ENCODE results near the gene CEP57.
"Not testable (repeated sequence)": the region's sequence is repeated elsewhere in the genome, so short reads cannot be mapped to it uniquely, and the experiment has no call there.

The CEP57 gene

GRCh38 chr11:95795627-95796295 is 5.5 kb downstream of the CEP57 start:
- TF ChIP-seq CTCF (conservative IDR thresholded peaks at IDR 0.05; ENCODE audit: low read depth, low read length) = no peak
- DNase-seq (ENCODE audit: low read depth) = no peak
- H3K4me3 ChIP-seq (ENCODE audit: low read depth, low read length) = no peak overlapping the region

- TF ChIP-seq CTCF (conservative IDR thresholded peaks at IDR 0.05; ENCODE audit: low read depth, low read length) = no peak
- H3K4me3 ChIP-seq (ENCODE audit: low read depth, low read length) = no peak overlapping the region
- no peak for DNase-seq (ENCODE audit: low read depth)
Measured at GRCh38 chr11:95796501-95796900, 6.2 kb downstream of the CEP57 start.

- H3K4me3 ChIP-seq (ENCODE audit: low read depth, low read length) = no peak overlapping the region
- no peak for TF ChIP-seq CTCF (conservative IDR thresholded peaks at IDR 0.05; ENCODE audit: low read depth, low read length)
- no peak for DNase-seq (ENCODE audit: low read depth)
Measured at GRCh38 chr11:95799546-95799945, 9.2 kb downstream of the CEP57 start.

- DNase-seq (ENCODE audit: low read depth) = no peak
- TF ChIP-seq CTCF (conservative IDR thresholded peaks at IDR 0.05; ENCODE audit: low read depth, low read length) = no peak
- H3K4me3 ChIP-seq (ENCODE audit: low read depth, low read length) = no peak overlapping the region
Measured at GRCh38 chr11:95800438-95800837, 10.1 kb downstream of the CEP57 start.

- H3K4me3 ChIP-seq (ENCODE audit: low read depth, low read length) = no peak overlapping the region
- TF ChIP-seq CTCF (conservative IDR thresholded peaks at IDR 0.05; ENCODE audit: low read depth, low read length) = no peak
- no peak for DNase-seq (ENCODE audit: low read depth)
Measured at GRCh38 chr11:95802806-95803205, 12.5 kb downstream of the CEP57 start.

GRCh38 chr11:95803973-95804372 is 13.7 kb downstream of the CEP57 start:
- no peak for TF ChIP-seq CTCF (conservative IDR thresholded peaks at IDR 0.05; ENCODE audit: low read depth, low read length)
- no peak for DNase-seq (ENCODE audit: low read depth)
- no peak overlapping the region for H3K4me3 ChIP-seq (ENCODE audit: low read depth, low read length)

- no peak overlapping the region for H3K4me3 ChIP-seq (ENCODE audit: low read depth, low read length)
- no peak for DNase-seq (ENCODE audit: low read depth)
- TF ChIP-seq CTCF (conservative IDR thresholded peaks at IDR 0.05; ENCODE audit: low read depth, low read length) = no peak
Measured at GRCh38 chr11:95805869-95806268, 15.6 kb downstream of the CEP57 start.

- not testable (repeated sequence) for DNase-seq (ENCODE audit: low read depth); H3K4me3 ChIP-seq (ENCODE audit: low read depth, low read length)
Measured at GRCh38 chr11:95806464-95806863, 16.2 kb downstream of the CEP57 start.

- H3K4me3 ChIP-seq (ENCODE audit: low read depth, low read length); DNase-seq (ENCODE audit: low read depth): not testable (repeated sequence)
Measured at GRCh38 chr11:95811052-95811451, 20.8 kb downstream of the CEP57 start.
